Breast epithelium (tissue), 3 donors: ENCODE data around the gene C1QTNF2.

Experiments used
- CTCF ChIP-seq, 3 donors: fragments of 450-650 bp; IDR thresholded peaks; one replicate each; pipeline ENCODE4 v1.5.1; 2016 to 2017; ENCODE audit warnings: antibody characterized with exemption in 3 of 3, mild to moderate bottlenecking in 3 of 3, moderate library complexity in 3 of 3
- POLR2A ChIP-seq: fragments of 450-650 bp; IDR thresholded peaks from one replicate; pipeline ENCODE4 v1.6.1; 2016; ENCODE audit warnings: antibody characterized with exemption, mild to moderate bottlenecking, moderate library complexity
- POLR2AphosphoS5 ChIP-seq, 3 donors: sonication (generic); formaldehyde crosslinking; IDR thresholded peaks; one replicate each; pipeline ENCODE4 v1.6.1; 2017; ENCODE audit warnings: antibody characterized with exemption in 3 of 3

GRCh38 chr5:160310552-160311295, 59.7 kb downstream of the C1QTNF2 start:
- TF ChIP-seq CTCF (IDR thresholded peaks at IDR 0.05): no peak
- TF ChIP-seq POLR2AphosphoS5 (IDR thresholded peaks at IDR 0.05): no peak
- no peak for TF ChIP-seq POLR2A
